Endothelial cell of umbilical vein (primary cell): ENCODE measurements around the gene DCUN1D2.

Experiments
- CTCF ChIP-seq, 2 donors: IDR thresholded peaks; 1 replicate in 1 of 2; 2 replicates in 1 of 2; pipeline ENCODE4 v1.5.1; 2011; ENCODE audit warnings: low read length in 2 of 2, mild to moderate bottlenecking in 2 of 2, moderate library complexity in 2 of 2, control low read depth in 1 of 2, inconsistent platforms in 1 of 2, low read depth in 1 of 2; ENCODE audit not compliant: insufficient read depth in 1 of 2; ENCODE audit errors: extremely low read depth in 1 of 2
- POLR2A ChIP-seq: IDR thresholded peaks from 2 replicates; pipeline ENCODE4 v1.6.1; 2012; ENCODE audit warnings: low read depth, mild to moderate bottlenecking, control low read depth, low read length

GRCh38 chr13:113458253-113459065 lies 32.1 kb downstream of the DCUN1D2 start:
- TF ChIP-seq POLR2A (no peak), CTCF (IDR thresholded peaks at IDR 0.05; ENCODE audit: extremely low read depth in 1 of 2, insufficient read depth in 1 of 2, low read depth in 1 of 2, low read length in 2 of 2) (peak; percentile 36 to 64)
